Endothelial cell of umbilical vein (primary cell): ENCODE results near the gene BCO1. TPM values are rescaled to one million over a fixed set of nuclear protein-coding genes. Genes with fewer than 3 reads are reported as not detected.

ENCODE experiments used
- BruUV-seq: library from RNA; stranded (reverse); fragments of 400-500 nt; replicated peaks from 2 replicates; lab custom pipeline; 2021; lab: Mats Ljungman, UMichigan
- CTCF ChIA-PET: fragments of 300-600, 350-600 bp; sonication (Branson Sonifier 250); formaldehyde crosslinking; loops from one replicate; lab custom pipeline; 2021; ENCODE audit warnings: antibody characterized with exemption, inconsistent platforms; lab: Charles Lee
- POLR2A ChIA-PET: fragments of 300-600, 350-600 bp; sonication (Branson Sonifier 250); formaldehyde crosslinking; loops from one replicate; lab custom pipeline; 2021; ENCODE audit warnings: antibody characterized with exemption, inconsistent platforms; lab: Charles Lee
- DNase-seq: peaks from one replicate; pipeline ENCODE4 v3.0.0-alpha.2; 2011; ENCODE audit warnings: low read depth, low spot score
- FAIRE-seq: peaks from 2 replicates; lab custom pipeline; 2011; peaks lifted over from hg19 to GRCh38; lab: Jason Lieb, UNC
- H2AFZ ChIP-seq: 2 replicates; pipeline ENCODE4 v1.6.0; 2012; ENCODE audit warnings: low read depth, low read length, control low read depth, inconsistent platforms
- H3K27ac ChIP-seq: 2 replicates; pipeline ENCODE4 v1.5.1; 2011; ENCODE audit warnings: low read depth, mild to moderate bottlenecking, control low read depth, low read length, moderate library complexity; ENCODE audit not compliant: insufficient read depth
- H3K27me3 ChIP-seq, 2 experiments: 2 replicates each; pipeline versions ENCODE4 v1.6.0 to v1.6.1; 2011; ENCODE audit warnings: low read length in 2 of 2, mixed read lengths in 1 of 2; ENCODE audit not compliant: control insufficient read depth in 2 of 2, insufficient read depth in 2 of 2
- H3K36me3 ChIP-seq, 2 experiments: 2 replicates in 1 of 2; 3 replicates in 1 of 2; pipeline ENCODE4 v1.5.1; 2011; ENCODE audit warnings: low read length in 2 of 2, mild to moderate bottlenecking in 1 of 2, moderate library complexity in 1 of 2; ENCODE audit not compliant: control insufficient read depth in 2 of 2, insufficient read depth in 2 of 2; ENCODE audit errors: extremely low read depth in 1 of 2
- H3K4me1 ChIP-seq: 3 replicates; pipeline ENCODE4 v1.5.1; 2011; ENCODE audit warnings: mild to moderate bottlenecking, low read length; ENCODE audit not compliant: control insufficient read depth, insufficient read depth; ENCODE audit errors: extremely low read depth
- H3K4me2 ChIP-seq: 2 replicates; pipeline ENCODE4 v1.6.1; 2011; ENCODE audit warnings: low read length, control low read depth, mixed read lengths; ENCODE audit not compliant: insufficient read depth
- H3K4me3 ChIP-seq, 3 experiments: fragments of 200-600 bp in 1 of 3; sonication (generic), shearing (Covaris generic) in 1 of 3; replicated peaks in 1 of 3; 2 replicates each; pipeline ENCODE4 v1.5.1; 2011 to 2016; ENCODE audit warnings: control low read depth in 3 of 3, low read length in 3 of 3, mild to moderate bottlenecking in 2 of 3, inconsistent platforms in 1 of 3, low read depth in 1 of 3, moderate library complexity in 1 of 3; ENCODE audit not compliant: insufficient read depth in 1 of 3
- H3K79me2 ChIP-seq: 2 replicates; pipeline ENCODE4 v1.6.0; 2012; ENCODE audit warnings: low read length, inconsistent platforms; ENCODE audit not compliant: control insufficient read depth, insufficient read depth
- H3K9ac ChIP-seq: replicated peaks from 2 replicates; pipeline ENCODE3; 2011; ENCODE audit warnings: low read length, control low read depth; ENCODE audit not compliant: insufficient read depth; ENCODE audit errors: extremely low read depth
- H3K9me1 ChIP-seq: replicated peaks from 3 replicates; pipeline ENCODE4 v1.6.0; 2011; ENCODE audit warnings: mild to moderate bottlenecking, low read length; ENCODE audit not compliant: control insufficient read depth, insufficient read depth; ENCODE audit errors: extremely low read depth
- H3K9me3 ChIP-seq: replicated peaks from 2 replicates; pipeline ENCODE4 v1.5.1; 2012; ENCODE audit warnings: low read length, inconsistent platforms; ENCODE audit not compliant: control insufficient read depth, insufficient read depth
- H4K20me1 ChIP-seq: replicated peaks from 2 replicates; pipeline ENCODE3; 2011; ENCODE audit warnings: mild to moderate bottlenecking, low read length; ENCODE audit not compliant: control insufficient read depth, insufficient read depth; ENCODE audit errors: extremely low read depth
- CTCF ChIP-seq, 2 donors: IDR thresholded peaks; 1 replicate in 1 of 2; 2 replicates in 1 of 2; pipeline ENCODE4 v1.5.1; 2011; ENCODE audit warnings: low read length in 2 of 2, mild to moderate bottlenecking in 2 of 2, moderate library complexity in 2 of 2, control low read depth in 1 of 2, inconsistent platforms in 1 of 2, low read depth in 1 of 2; ENCODE audit not compliant: insufficient read depth in 1 of 2; ENCODE audit errors: extremely low read depth in 1 of 2
- EZH2 ChIP-seq: IDR thresholded peaks from 2 replicates; pipeline ENCODE4 v1.6.1; 2012; ENCODE audit warnings: borderline replicate concordance, low read depth, mild to moderate bottlenecking, moderate library complexity, low read length, inconsistent platforms; ENCODE audit not compliant: severe bottlenecking
- FOS ChIP-seq: IDR thresholded peaks from 2 replicates; pipeline ENCODE4 v1.6.1; 2011; ENCODE audit warnings: mild to moderate bottlenecking, low read length, moderate library complexity, borderline replicate concordance; ENCODE audit not compliant: insufficient read depth
- GATA2 ChIP-seq: IDR thresholded peaks from 2 replicates; pipeline ENCODE4 v1.7.0; 2011; ENCODE audit warnings: low read depth, mild to moderate bottlenecking, moderate library complexity, mixed read lengths, low read length; ENCODE audit not compliant: insufficient read length, insufficient read depth
- JUN ChIP-seq: IDR thresholded peaks from 2 replicates; pipeline ENCODE4 v1.6.1; 2011; ENCODE audit warnings: borderline replicate concordance, low read depth; ENCODE audit not compliant: insufficient read length, insufficient read depth
- MAX ChIP-seq: IDR thresholded peaks from 2 replicates; pipeline ENCODE4 v1.6.1; 2011; ENCODE audit not compliant: insufficient read depth, insufficient read length
- MYC ChIP-seq: IDR thresholded peaks from one replicate; pipeline ENCODE4 v1.6.1; 2011; ENCODE audit warnings: mild to moderate bottlenecking, low read depth, low read length
- POLR2A ChIP-seq: IDR thresholded peaks from 2 replicates; pipeline ENCODE4 v1.6.1; 2012; ENCODE audit warnings: low read depth, mild to moderate bottlenecking, control low read depth, low read length
- POLR2AphosphoS5 ChIP-seq: IDR thresholded peaks from 2 replicates; pipeline ENCODE4 v1.6.1; 2012; ENCODE audit warnings: low read depth, mild to moderate bottlenecking, control low read depth, low read length, moderate library complexity; ENCODE audit not compliant: insufficient read depth
- dilution Hi-C: fragments of 300-500 bp; cut with MboI; formaldehyde crosslinking; loops from one replicate; pipeline ENCODE4 v1.15.0; 2019; ENCODE audit warnings: low sequenced_read_pairs; ENCODE audit not compliant: extremely low pct_ligation_motif_present
- intact Hi-C: fragments of 100-400 bp; cut with micrococcal nuclease; formaldehyde crosslinking; loops from one replicate; pipeline ENCODE4 v1.10.0; 2022
- polyA plus RNA-seq, 4 experiments: library from polyadenylated mRNA; depleted of rRNA in 3 of 4; stranded (reverse) in 3 of 4; unstranded in 1 of 4; fragments of >200 nt; gene quantifications; 2 replicates each; pipeline versions ENCODE4 v1.2.1 to v1.2.3, GENCODE V29; 2011 to 2012; ENCODE audit warnings: missing spikeins in 1 of 4
- total RNA-seq: library from RNA; stranded (reverse); gene quantifications from 2 replicates; pipeline ENCODE4 v1.2.3, GENCODE V29; 2021

Gene BCO1
- total and polyA plus RNA-seq, 2 donors (not counting 3 experiments of a cell fraction or from before 2014, with no cell fraction given), result not detected

- no peaks in the 10 kb centered on the region for H3K79me2 ChIP-seq
- H3K9me3 ChIP-seq, result no peaks in the 10 kb centered on the region
- dilution Hi-C loops (no loop called here), intact Hi-C loops (no loop called here)
- no peaks in the 10 kb centered on the region for H4K20me1 ChIP-seq
- H3K4me3 ChIP-seq, result no peak overlapping the region
- peaks cover 0 to 1% of the 10 kb centered on the region in 2 experiments for H3K27me3 ChIP-seq
- H3K9me1 ChIP-seq, result no peaks in the 10 kb centered on the region
- H3K4me1 ChIP-seq, result no peaks in the 10 kb centered on the region
- H3K27ac ChIP-seq, result no peak overlapping the region
- H3K9ac ChIP-seq, result no peak overlapping the region
- FAIRE-seq, result no peak
- no TSS peak for BruUV-seq
- no peak overlapping the region for H3K4me2 ChIP-seq
- no peaks in the 10 kb centered on the region for H3K36me3 ChIP-seq
- DNase-seq, result no peak
- TF ChIP-seq POLR2AphosphoS5, result no peak
- ChIA-PET POLR2A (no interaction called here), CTCF (interaction anchor here (1.4 kb wide), 1 partner anchor 53 kb away, joined by 3 read pairs; no protein-coding TSS in a partner anchor)
- no peak overlapping the region for H2AFZ ChIP-seq
Observed at GRCh38 chr16:81266680-81267095, 28.2 kb downstream of the BCO1 start.

GRCh38 chr16:81268509-81268908 is 30.0 kb downstream of the BCO1 start:
- DNase-seq (no peak), FAIRE-seq (no peak)
- Histone ChIP-seq H3K36me3 (no peaks in the 10 kb centered on the region), H3K4me1 (no peaks in the 10 kb centered on the region), H2AFZ (no peak overlapping the region), H3K27me3 (no peaks in the 10 kb centered on the region), H3K79me2 (no peaks in the 10 kb centered on the region), H3K4me3 (no peak overlapping the region), H3K9ac (no peak overlapping the region), H3K9me1 (no peaks in the 10 kb centered on the region), H3K9me3 (no peaks in the 10 kb centered on the region), H3K27ac (no peak overlapping the region), H4K20me1 (no peaks in the 10 kb centered on the region), H3K4me2 (no peak overlapping the region)
- no TSS peak for BruUV-seq
- intact Hi-C loops, result no loop called here
- CTCF ChIA-PET, result no interaction called here
- TF ChIP-seq JUN, result no peak
- no peak for TF ChIP-seq MAX
- no peak for TF ChIP-seq POLR2AphosphoS5
- TF ChIP-seq EZH2, result no peak
- TF ChIP-seq CTCF (IDR thresholded peaks at IDR 0.05; ENCODE audit: extremely low read depth in 1 of 2, insufficient read depth in 1 of 2, low read depth in 1 of 2, low read length in 2 of 2), result no peak
- no peak for TF ChIP-seq POLR2A
- no peak for TF ChIP-seq GATA2
- TF ChIP-seq MYC, result no peak
- no peak for TF ChIP-seq FOS
- dilution Hi-C loops, result no loop called here
- POLR2A ChIA-PET, result no interaction called here
